ENCODE results near the gene OAF. TPM values are rescaled to one million over a fixed set of nuclear protein-coding genes. Genes with fewer than 3 reads are reported as not detected.

OAF gene
- total RNA-seq, 1 donor from 2014 or later: 40.2 TPM

DNA sequence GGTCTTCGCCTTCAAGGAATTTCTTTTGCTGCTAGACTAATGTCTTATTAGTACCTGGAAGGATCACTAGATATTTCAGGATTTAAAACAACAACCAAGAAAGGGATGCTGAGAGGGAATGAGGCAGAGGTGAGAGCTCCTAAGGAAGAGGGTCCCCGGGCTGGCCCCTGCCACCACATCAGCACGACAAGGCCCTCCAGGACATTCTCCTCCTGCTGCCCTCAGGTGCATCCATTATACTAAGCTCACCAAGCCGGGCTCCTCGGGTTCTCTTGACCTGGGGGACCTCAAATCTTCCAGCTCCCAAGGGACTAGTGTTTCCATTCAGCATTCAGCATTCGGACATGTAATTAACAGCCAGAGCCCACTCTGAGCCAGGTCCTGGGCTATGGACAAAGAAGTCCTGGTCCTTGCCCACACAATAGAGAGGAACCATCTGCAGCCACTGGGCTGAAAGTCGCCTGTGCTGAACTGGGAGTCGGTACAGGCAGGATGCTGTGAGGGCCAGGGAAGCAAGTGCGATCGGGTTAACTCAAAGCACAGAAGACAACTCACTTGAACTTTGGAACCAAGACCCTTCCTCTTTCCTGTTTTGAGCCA, 29.4 kb upstream of the OAF start:
- H3K9me3 Mint-ChIP-seq: no peaks in the 10 kb centered on the region
- peaks cover 2% of the 10 kb centered on the region for H3K27me3 Mint-ChIP-seq (ENCODE audit: low read depth)
- peaks cover 2% of the 10 kb centered on the region for H3K36me3 Mint-ChIP-seq (ENCODE audit: low read depth)
- no peak overlapping the region for H3K27ac Mint-ChIP-seq (ENCODE audit: unreplicated experiment)
- peak overlapping the region; percentile 62 for H3K4me3 Mint-ChIP-seq
- TF ChIP-seq, protein P1, sequence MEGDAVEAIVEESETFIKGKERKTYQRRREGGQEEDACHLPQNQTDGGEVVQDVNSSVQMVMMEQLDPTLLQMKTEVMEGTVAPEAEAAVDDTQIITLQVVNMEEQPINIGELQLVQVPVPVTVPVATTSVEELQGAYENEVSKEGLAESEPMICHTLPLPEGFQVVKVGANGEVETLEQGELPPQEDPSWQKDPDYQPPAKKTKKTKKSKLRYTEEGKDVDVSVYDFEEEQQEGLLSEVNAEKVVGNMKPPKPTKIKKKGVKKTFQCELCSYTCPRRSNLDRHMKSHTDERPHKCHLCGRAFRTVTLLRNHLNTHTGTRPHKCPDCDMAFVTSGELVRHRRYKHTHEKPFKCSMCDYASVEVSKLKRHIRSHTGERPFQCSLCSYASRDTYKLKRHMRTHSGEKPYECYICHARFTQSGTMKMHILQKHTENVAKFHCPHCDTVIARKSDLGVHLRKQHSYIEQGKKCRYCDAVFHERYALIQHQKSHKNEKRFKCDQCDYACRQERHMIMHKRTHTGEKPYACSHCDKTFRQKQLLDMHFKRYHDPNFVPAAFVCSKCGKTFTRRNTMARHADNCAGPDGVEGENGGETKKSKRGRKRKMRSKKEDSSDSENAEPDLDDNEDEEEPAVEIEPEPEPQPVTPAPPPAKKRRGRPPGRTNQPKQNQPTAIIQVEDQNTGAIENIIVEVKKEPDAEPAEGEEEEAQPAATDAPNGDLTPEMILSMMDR (conservative IDR thresholded peaks at IDR 0.05): no peak
- H3K4me1 Mint-ChIP-seq: peaks cover 85% of the 10 kb centered on the region
- no peak for DNase-seq (ENCODE audit: low read depth, low spot score)

DNA sequence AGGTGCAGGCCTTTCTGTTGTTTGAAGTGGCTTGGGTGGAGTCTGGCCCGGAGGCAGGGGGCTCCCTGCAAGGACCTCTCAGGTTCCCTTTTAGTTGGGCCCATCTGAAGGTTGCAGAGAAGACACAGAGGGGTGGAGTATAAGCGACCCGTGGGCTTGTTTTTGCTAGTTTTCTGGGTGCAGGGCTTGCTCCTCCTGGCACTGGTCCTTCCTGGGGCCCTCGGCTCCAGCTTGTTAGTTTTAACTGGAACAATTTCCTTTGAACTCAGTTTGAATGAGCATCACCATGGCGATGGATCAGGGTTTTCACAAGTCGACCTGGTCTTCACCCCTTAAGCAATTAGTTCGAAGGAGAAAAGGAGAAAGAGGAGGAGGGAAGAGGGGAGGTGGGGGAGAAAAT, 28.5 kb upstream of the OAF start:
- Mint-ChIP-seq H3K4me1 (peaks cover 91% of the 10 kb centered on the region), H3K9me3 (no peaks in the 10 kb centered on the region), H3K36me3 (ENCODE audit: low read depth) (no peaks in the 10 kb centered on the region), H3K27ac (ENCODE audit: unreplicated experiment) (no peak overlapping the region), H3K27me3 (ENCODE audit: low read depth) (peaks cover 2% of the 10 kb centered on the region), H3K4me3 (peak overlapping the region; percentile 11)
- no peak for DNase-seq (ENCODE audit: low read depth, low spot score)
- TF ChIP-seq, protein P1 (conservative IDR thresholded peaks at IDR 0.05): no peak

DNA sequence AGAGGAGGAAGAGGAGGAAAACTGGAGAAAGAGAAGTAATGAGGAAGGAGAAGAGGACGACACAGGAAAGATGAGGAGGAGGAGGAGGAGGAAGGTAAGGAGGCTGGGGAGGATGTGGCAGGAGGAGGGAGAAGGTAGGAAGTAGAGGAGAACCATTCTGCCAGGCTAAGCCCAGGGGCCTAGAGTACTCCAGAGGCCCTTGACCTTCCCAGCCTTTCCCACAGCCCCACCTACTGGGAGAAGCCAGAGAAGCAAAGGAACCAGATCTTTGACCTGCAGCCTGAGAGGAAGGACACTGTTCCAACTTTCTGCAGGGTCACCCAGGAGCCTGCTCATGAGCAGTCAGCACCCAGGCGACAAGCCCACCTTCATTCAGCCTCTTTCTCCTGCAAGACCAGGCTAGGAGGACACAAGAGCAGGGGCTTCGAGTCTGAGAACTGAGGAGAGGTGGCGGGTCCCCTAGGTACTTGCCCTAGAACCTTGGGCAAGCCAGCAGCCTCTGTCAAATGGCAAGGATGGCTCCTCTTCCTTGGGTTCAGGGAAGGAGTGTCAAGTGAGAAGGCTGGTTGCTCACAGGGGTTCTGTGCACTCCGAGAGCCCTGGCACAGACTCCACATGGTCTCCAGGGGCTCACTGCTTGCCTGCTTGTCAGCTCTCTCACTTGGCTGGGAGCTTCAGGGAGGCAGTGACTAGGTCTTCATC, 27.9 kb upstream of the OAF start:
- peaks cover 92% of the 10 kb centered on the region for H3K4me1 Mint-ChIP-seq
- DNase-seq (ENCODE audit: low read depth, low spot score): no peak
- no peak overlapping the region for H3K27ac Mint-ChIP-seq (ENCODE audit: unreplicated experiment)
- TF ChIP-seq, protein P1 (conservative IDR thresholded peaks at IDR 0.05): peak; percentile 45
- H3K27me3 Mint-ChIP-seq (ENCODE audit: low read depth): no peaks in the 10 kb centered on the region
- no peaks in the 10 kb centered on the region for H3K36me3 Mint-ChIP-seq (ENCODE audit: low read depth)
- H3K9me3 Mint-ChIP-seq: no peaks in the 10 kb centered on the region
- no peak overlapping the region for H3K4me3 Mint-ChIP-seq

DNA sequence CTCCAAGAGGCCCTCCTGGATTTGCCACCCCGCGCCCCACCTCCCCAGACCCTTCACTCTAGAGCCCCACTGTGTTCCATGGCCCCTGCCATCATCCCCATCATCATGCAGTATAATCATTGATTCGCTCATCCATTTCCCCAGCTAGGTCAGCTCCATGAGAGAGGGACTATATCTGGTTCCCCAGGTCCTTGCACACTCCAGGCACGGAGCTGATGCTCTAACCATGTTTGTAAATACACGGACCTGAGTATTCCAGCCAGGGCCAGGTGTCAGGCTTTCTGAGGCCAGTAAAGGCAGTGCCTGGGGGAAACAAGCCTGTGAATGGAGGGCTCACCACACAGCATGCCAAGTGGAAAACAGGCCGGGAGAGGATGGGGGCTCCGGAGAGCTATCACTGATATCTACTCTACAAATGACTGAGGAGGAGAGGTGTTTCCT, 27.1 kb upstream of the OAF start:
- H3K4me1 Mint-ChIP-seq: peaks cover 94% of the 10 kb centered on the region
- DNase-seq (ENCODE audit: low read depth, low spot score): no peak
- H3K9me3 Mint-ChIP-seq: no peaks in the 10 kb centered on the region
- TF ChIP-seq, protein P1 (conservative IDR thresholded peaks at IDR 0.05): no peak
- H3K4me3 Mint-ChIP-seq: no peak overlapping the region
- H3K36me3 Mint-ChIP-seq (ENCODE audit: low read depth): no peaks in the 10 kb centered on the region
- H3K27me3 Mint-ChIP-seq (ENCODE audit: low read depth): no peaks in the 10 kb centered on the region
- H3K27ac Mint-ChIP-seq (ENCODE audit: unreplicated experiment): no peak overlapping the region

DNA sequence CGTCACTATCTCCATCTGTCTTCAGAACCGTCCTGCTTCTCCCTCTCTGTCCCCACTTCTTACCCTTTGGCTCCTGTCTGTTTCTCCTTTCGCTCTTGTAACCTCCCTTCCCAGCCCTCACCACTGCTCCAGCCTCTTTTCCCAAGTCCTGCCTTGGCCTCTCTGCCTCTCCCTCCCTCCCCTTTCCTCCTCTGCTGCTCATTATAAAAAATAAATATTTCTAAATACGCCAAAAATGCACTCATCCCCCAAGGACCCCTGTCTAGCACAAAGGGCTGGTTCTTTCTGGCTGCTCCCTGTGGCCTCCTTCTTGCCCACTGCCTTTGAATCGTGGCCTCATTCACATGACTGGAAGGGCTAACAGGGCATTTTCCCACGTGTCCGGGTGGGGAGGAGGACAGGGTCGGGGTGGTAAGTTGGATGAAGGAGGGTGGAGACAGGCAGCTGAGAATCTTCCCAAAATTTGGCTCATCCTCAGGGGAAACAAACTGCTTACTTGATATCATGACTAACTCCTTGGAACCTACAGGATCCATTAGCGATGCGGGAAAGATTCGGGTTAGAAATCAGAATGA, 26.4 kb upstream of the OAF start:
- H3K27me3 Mint-ChIP-seq (ENCODE audit: low read depth): no peaks in the 10 kb centered on the region
- DNase-seq (ENCODE audit: low read depth, low spot score): no peak
- TF ChIP-seq, protein P1 (conservative IDR thresholded peaks at IDR 0.05): no peak
- no peaks in the 10 kb centered on the region for H3K36me3 Mint-ChIP-seq (ENCODE audit: low read depth)
- H3K4me3 Mint-ChIP-seq: no peak overlapping the region
- H3K4me1 Mint-ChIP-seq: peaks cover 89% of the 10 kb centered on the region
- no peak overlapping the region for H3K27ac Mint-ChIP-seq (ENCODE audit: unreplicated experiment)
- no peaks in the 10 kb centered on the region for H3K9me3 Mint-ChIP-seq

Measured in neural crest cell (in vitro differentiated cells).